ENCODE data around the gene GPR158.

- TF ChIP-seq EZH2phosphoT487 (IDR thresholded peaks at IDR 0.05; ENCODE audit: insufficient read depth, low read depth), result no peak
- TF ChIP-seq EZH2 (IDR thresholded peaks at IDR 0.05; ENCODE audit: insufficient read depth, poor library complexity, severe bottlenecking), result no peak
Observed at GRCh38 chr10:25614652-25615051, 439.9 kb downstream of the GPR158 start.

Measured in GM23248 (cell line).